Left ventricle myocardium inferior (tissue), 1 donor: ENCODE results near the gene ST8SIA4. TPM values are rescaled to one million over a fixed set of nuclear protein-coding genes. Genes with fewer than 3 reads are reported as not detected.
A peak's percentile ranks its signal among the peaks of the same experiment; 100 is the strongest.

Experiments
- DNase-seq: peaks from one replicate; pipeline ENCODE4 v3.0.0-alpha.2; 2020
- H3K27ac ChIP-seq: fragments of 200-600 bp; replicated peaks from 2 replicates; pipeline ENCODE4 v1.8.0; 2021
- H3K27me3 ChIP-seq: fragments of 200-600 bp; 2 replicates; pipeline ENCODE4 v1.8.0; 2021; ENCODE audit warnings: low read depth
- H3K36me3 ChIP-seq: fragments of 200-600 bp; 2 replicates; pipeline ENCODE4 v1.8.0; 2021
- H3K4me1 ChIP-seq: fragments of 200-600 bp; 2 replicates; pipeline ENCODE4 v1.8.0; 2021
- H3K4me3 ChIP-seq: fragments of 200-600 bp; 2 replicates; pipeline ENCODE4 v1.8.0; 2021; ENCODE audit warnings: mild to moderate bottlenecking, moderate library complexity
- H3K9me3 ChIP-seq: fragments of 200-600 bp; replicated peaks from 2 replicates; pipeline ENCODE4 v1.8.0; 2021
- CTCF ChIP-seq: fragments of 200-600 bp; IDR thresholded peaks from 2 replicates; pipeline ENCODE4 v1.8.0; 2021; ENCODE audit warnings: antibody characterized with exemption, mild to moderate bottlenecking, borderline replicate concordance
- intact Hi-C: fragments of 100-400 bp; cut with micrococcal nuclease; formaldehyde crosslinking; loops from one replicate; pipeline ENCODE4 v1.11.0; 2022
- total RNA-seq: library from RNA; stranded (reverse); fragmentation: NEBNext Ultra II Directional; extraction: Animal tissue kit (Norgen Biotek cat#: 25700); gene quantifications from one replicate; pipeline ENCODE4 v1.2.1, GENCODE V29; 2021
- donor health status: DM: no; HTN: yes; CAD: no; lungs with severe emphysema.

Gene ST8SIA4
- total RNA-seq, 1 donor from 2014 or later, result 3.2 TPM

GRCh38 chr5:100889896-100890295 lies 13.2 kb downstream of the ST8SIA4 start:
- Histone ChIP-seq H3K36me3 (no peaks in the 10 kb centered on the region), H3K27ac (peak overlapping the region; percentile 66), H3K27me3 (no peaks in the 10 kb centered on the region), H3K9me3 (no peaks in the 10 kb centered on the region), H3K4me3 (peak overlapping the region; percentile 58), H3K4me1 (peaks cover under 1% of the 10 kb centered on the region)
- TF ChIP-seq CTCF, result no peak
- intact Hi-C loops, result no loop called here
- DNase-seq, result no peak

GRCh38 chr5:100889165-100889743 lies 13.8 kb downstream of the ST8SIA4 start:
- no peak for DNase-seq
- intact Hi-C loops, result no loop called here
- peak overlapping the region; percentile 66 for H3K27ac ChIP-seq
- TF ChIP-seq CTCF, result no peak
- H3K36me3 ChIP-seq, result no peaks in the 10 kb centered on the region
- H3K4me3 ChIP-seq, result peak overlapping the region; percentile 58
- no peaks in the 10 kb centered on the region for H3K27me3 ChIP-seq
- no peaks in the 10 kb centered on the region for H3K9me3 ChIP-seq
- H3K4me1 ChIP-seq, result peaks cover 7% of the 10 kb centered on the region

- Histone ChIP-seq H3K27ac (no peak overlapping the region), H3K36me3 (no peaks in the 10 kb centered on the region), H3K4me3 (no peak overlapping the region), H3K4me1 (no peaks in the 10 kb centered on the region), H3K27me3 (no peaks in the 10 kb centered on the region), H3K9me3 (peaks cover 1% of the 10 kb centered on the region)
- TF ChIP-seq CTCF, result no peak
- no peak for DNase-seq
- intact Hi-C loops, result no loop called here
Observed at GRCh38 chr5:100877274-100877673, 25.8 kb downstream of the ST8SIA4 start.

GRCh38 chr5:100872408-100873190 lies 30.5 kb downstream of the ST8SIA4 start:
- Histone ChIP-seq H3K27ac (no peak overlapping the region), H3K9me3 (no peaks in the 10 kb centered on the region), H3K4me3 (no peak overlapping the region), H3K36me3 (no peaks in the 10 kb centered on the region), H3K4me1 (no peaks in the 10 kb centered on the region), H3K27me3 (no peaks in the 10 kb centered on the region)
- DNase-seq, result no peak
- intact Hi-C loops, result no loop called here
- no peak for TF ChIP-seq CTCF

- DNase-seq, result no peak
- no peak overlapping the region for H3K27ac ChIP-seq
- H3K4me1 ChIP-seq, result no peaks in the 10 kb centered on the region
- H3K4me3 ChIP-seq, result no peak overlapping the region
- peaks cover 13% of the 10 kb centered on the region for H3K9me3 ChIP-seq
- no peak for TF ChIP-seq CTCF
- no peaks in the 10 kb centered on the region for H3K27me3 ChIP-seq
- H3K36me3 ChIP-seq, result no peaks in the 10 kb centered on the region
- intact Hi-C loops, result no loop called here
Observed at GRCh38 chr5:100867039-100867562, 36.0 kb downstream of the ST8SIA4 start.
